GM12801 (cell line): Measurements from ENCODE around the gene SLC3A2.
A peak's percentile ranks its signal among the peaks of the same experiment; 100 is the strongest.

ENCODE experiments used
- CTCF ChIP-seq: IDR thresholded peaks from one replicate; pipeline ENCODE4 v1.5.1; 2011; ENCODE audit warnings: control low read depth; ENCODE audit not compliant: insufficient read length; ENCODE audit errors: extremely low read depth

SLC3A2 gene

GRCh38 chr11:62905927-62906531 lies 25.3 kb downstream of the SLC3A2 start:
- peak; percentile 93 for TF ChIP-seq CTCF

- no peak for TF ChIP-seq CTCF
Observed at GRCh38 chr11:62908468-62909072, 27.9 kb downstream of the SLC3A2 start.

- TF ChIP-seq CTCF = no peak
Observed at GRCh38 chr11:62909107-62909894, 28.6 kb downstream of the SLC3A2 start.

- TF ChIP-seq CTCF = no peak
Observed at GRCh38 chr11:62910141-62910882, 29.6 kb downstream of the SLC3A2 start.

GRCh38 chr11:62911137-62912130 lies 30.7 kb downstream of the SLC3A2 start:
- TF ChIP-seq CTCF = no peak

GRCh38 chr11:62912268-62912667 lies 31.6 kb downstream of the SLC3A2 start:
- TF ChIP-seq CTCF = no peak
